HCT116 (cell line): ENCODE measurements around the gene DDX50.

Experiments used
- FOSL1 ChIP-seq: IDR thresholded peaks from 2 replicates; pipeline ENCODE4 v1.6.1; 2012; ENCODE audit warnings: low read depth
- JUND ChIP-seq: IDR thresholded peaks from 2 replicates; pipeline ENCODE4 v1.6.1; 2012
- POLR2A ChIP-seq: IDR thresholded peaks from 2 replicates; pipeline ENCODE4 v1.7.0; 2011; ENCODE audit warnings: borderline replicate concordance; ENCODE audit not compliant: insufficient read depth, insufficient read length; ENCODE audit errors: extremely low read depth
- YY1 ChIP-seq: IDR thresholded peaks from 2 replicates; pipeline ENCODE4 v1.6.1; 2011; ENCODE audit warnings: low read length, low read depth, moderate library complexity, mild to moderate bottlenecking; ENCODE audit not compliant: insufficient replicate concordance; ENCODE audit errors: extremely low read depth
- ZFX ChIP-seq: fragments of 450-650 bp; IDR thresholded peaks from 2 replicates; pipeline ENCODE4 v1.6.1; 2017
- ZNF274 ChIP-seq: fragments of 200-500 bp; sonication (Bioruptor generic); IDR thresholded peaks from 2 replicates; pipeline ENCODE4 v1.6.1; 2014; ENCODE audit warnings: mild to moderate bottlenecking, low read depth, low read length, inconsistent platforms
- TF ChIP-seq, protein P1 (sequence below), 3 experiments: fragments of 200-600 bp in 1 of 3; sonication (generic) in 1 of 3; IDR thresholded peaks in 2 of 3; conservative IDR thresholded peaks in 1 of 3; 2 replicates each; pipeline ENCODE4 v1.5.1; 2012 to 2017; ENCODE audit warnings: low read depth in 2 of 3, low read length in 2 of 3, antibody characterized with exemption in 1 of 3, borderline replicate concordance in 1 of 3, control low read depth in 1 of 3, mild to moderate bottlenecking in 1 of 3, mixed read lengths in 1 of 3, mixed run types in 1 of 3, moderate library complexity in 1 of 3; ENCODE audit not compliant: insufficient read depth in 1 of 3

DNA sequence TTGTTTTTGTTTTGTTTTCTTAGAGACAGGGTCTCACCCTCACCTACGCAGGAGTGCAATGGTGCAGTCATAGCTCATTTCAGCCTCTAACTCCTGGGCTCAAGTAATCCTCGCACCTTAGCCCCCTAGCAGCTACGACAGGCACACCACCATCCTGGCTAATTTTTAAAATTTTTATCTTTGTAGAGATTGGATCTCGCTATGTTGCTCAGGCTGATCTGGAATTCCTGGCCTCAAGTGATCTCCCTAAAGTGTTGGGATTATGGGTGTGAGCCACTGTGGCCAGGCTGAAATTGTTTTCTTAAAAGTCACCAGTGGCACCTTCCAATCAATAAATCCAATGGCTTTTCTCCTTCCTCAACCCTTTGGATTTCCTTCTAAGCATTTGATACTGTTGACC is 20.9 kb upstream of the DDX50 start:
- no peak for TF ChIP-seq FOSL1
- TF ChIP-seq POLR2A: no peak
- TF ChIP-seq, protein P1, sequence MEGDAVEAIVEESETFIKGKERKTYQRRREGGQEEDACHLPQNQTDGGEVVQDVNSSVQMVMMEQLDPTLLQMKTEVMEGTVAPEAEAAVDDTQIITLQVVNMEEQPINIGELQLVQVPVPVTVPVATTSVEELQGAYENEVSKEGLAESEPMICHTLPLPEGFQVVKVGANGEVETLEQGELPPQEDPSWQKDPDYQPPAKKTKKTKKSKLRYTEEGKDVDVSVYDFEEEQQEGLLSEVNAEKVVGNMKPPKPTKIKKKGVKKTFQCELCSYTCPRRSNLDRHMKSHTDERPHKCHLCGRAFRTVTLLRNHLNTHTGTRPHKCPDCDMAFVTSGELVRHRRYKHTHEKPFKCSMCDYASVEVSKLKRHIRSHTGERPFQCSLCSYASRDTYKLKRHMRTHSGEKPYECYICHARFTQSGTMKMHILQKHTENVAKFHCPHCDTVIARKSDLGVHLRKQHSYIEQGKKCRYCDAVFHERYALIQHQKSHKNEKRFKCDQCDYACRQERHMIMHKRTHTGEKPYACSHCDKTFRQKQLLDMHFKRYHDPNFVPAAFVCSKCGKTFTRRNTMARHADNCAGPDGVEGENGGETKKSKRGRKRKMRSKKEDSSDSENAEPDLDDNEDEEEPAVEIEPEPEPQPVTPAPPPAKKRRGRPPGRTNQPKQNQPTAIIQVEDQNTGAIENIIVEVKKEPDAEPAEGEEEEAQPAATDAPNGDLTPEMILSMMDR (IDR thresholded peaks at IDR 0.05 in 2 of 3, conservative IDR thresholded peaks at IDR 0.05 in 1 of 3; ENCODE audit: borderline replicate concordance in 1 of 3, insufficient read depth in 1 of 3, low read depth in 2 of 3, low read length in 2 of 3): no peak
- no peak for TF ChIP-seq ZNF274
- TF ChIP-seq JUND: no peak
- TF ChIP-seq YY1: no peak
- no peak for TF ChIP-seq ZFX
